ENCODE measurements around the gene GMCL1.

Gene GMCL1

GRCh38 chr2:69784228-69784627 lies 45.2 kb upstream of the GMCL1 start:
- Histone ChIP-seq H3K4me2 (ENCODE audit: insufficient read depth, low read length) (no peak overlapping the region), H3K79me2 (ENCODE audit: insufficient read depth, low read length) (no peaks in the 10 kb centered on the region), H3K9ac (ENCODE audit: low read depth, low read length) (no peak overlapping the region), H4K20me1 (ENCODE audit: insufficient read depth, low read length) (no peaks in the 10 kb centered on the region), H3K36me3 (ENCODE audit: insufficient read depth, low read length) (peaks cover 10% of the 10 kb centered on the region), H3K9me3 (ENCODE audit: insufficient read depth, low read length, severe bottlenecking) (no peaks in the 10 kb centered on the region), H2AFZ (ENCODE audit: low read depth, low read length) (no peak overlapping the region), H3K27ac (ENCODE audit: low read length) (no peak overlapping the region), H3K4me3 (ENCODE audit: low read depth in 1 of 2, low read length in 2 of 2) (no peak overlapping the region), H3K27me3 (ENCODE audit: insufficient read depth, low read length, poor library complexity) (no peaks in the 10 kb centered on the region), H3K4me1 (ENCODE audit: insufficient read depth, low read length) (no peaks in the 10 kb centered on the region)
- no peak for TF ChIP-seq EZH2 (IDR thresholded peaks at IDR 0.05; ENCODE audit: borderline replicate concordance, low read depth, low read length, severe bottlenecking)
- no peak for TF ChIP-seq CTCF (IDR thresholded peaks at IDR 0.05; ENCODE audit: borderline replicate concordance, extremely low read depth, low read length, poor library complexity, severe bottlenecking)
- ATAC-seq (ENCODE audit: insufficient read depth, low read depth) (no peak), DNase-seq (no peak)

GRCh38 chr2:69785358-69785757 lies 44.1 kb upstream of the GMCL1 start:
- Histone ChIP-seq H3K79me2 (ENCODE audit: insufficient read depth, low read length) (no peaks in the 10 kb centered on the region), H4K20me1 (ENCODE audit: insufficient read depth, low read length) (no peaks in the 10 kb centered on the region), H2AFZ (ENCODE audit: low read depth, low read length) (no peak overlapping the region), H3K9ac (ENCODE audit: low read depth, low read length) (no peak overlapping the region), H3K27ac (ENCODE audit: low read length) (no peak overlapping the region), H3K9me3 (ENCODE audit: insufficient read depth, low read length, severe bottlenecking) (no peaks in the 10 kb centered on the region), H3K4me3 (ENCODE audit: low read depth in 1 of 2, low read length in 2 of 2) (no peak overlapping the region), H3K27me3 (ENCODE audit: insufficient read depth, low read length, poor library complexity) (no peaks in the 10 kb centered on the region), H3K4me2 (ENCODE audit: insufficient read depth, low read length) (no peak overlapping the region), H3K4me1 (ENCODE audit: insufficient read depth, low read length) (no peaks in the 10 kb centered on the region), H3K36me3 (ENCODE audit: insufficient read depth, low read length) (peaks cover 11% of the 10 kb centered on the region)
- DNase-seq: no peak
- no peak for ATAC-seq (ENCODE audit: insufficient read depth, low read depth)
- no peak for TF ChIP-seq CTCF (IDR thresholded peaks at IDR 0.05; ENCODE audit: borderline replicate concordance, extremely low read depth, low read length, poor library complexity, severe bottlenecking)

GRCh38 chr2:69786052-69786560 lies 43.4 kb upstream of the GMCL1 start:
- no peak for ATAC-seq (ENCODE audit: insufficient read depth, low read depth)
- peaks cover 11% of the 10 kb centered on the region for H3K36me3 ChIP-seq (ENCODE audit: insufficient read depth, low read length)

More at GRCh38 chr2:69786052-69786560, 43.4 kb upstream of the GMCL1 start:
- no peaks in the 10 kb centered on the region for H4K20me1 ChIP-seq (ENCODE audit: insufficient read depth, low read length)
- no peak overlapping the region for H3K4me3 ChIP-seq (ENCODE audit: low read depth in 1 of 2, low read length in 2 of 2)
- H2AFZ ChIP-seq (ENCODE audit: low read depth, low read length): no peak overlapping the region
- no peaks in the 10 kb centered on the region for H3K9me3 ChIP-seq (ENCODE audit: insufficient read depth, low read length, severe bottlenecking)
- H3K4me1 ChIP-seq (ENCODE audit: insufficient read depth, low read length): no peaks in the 10 kb centered on the region
- H3K9ac ChIP-seq (ENCODE audit: low read depth, low read length): no peak overlapping the region
- H3K27ac ChIP-seq (ENCODE audit: low read length): no peak overlapping the region
- no peak overlapping the region for H3K4me2 ChIP-seq (ENCODE audit: insufficient read depth, low read length)
- TF ChIP-seq EZH2 (IDR thresholded peaks at IDR 0.05; ENCODE audit: borderline replicate concordance, low read depth, low read length, severe bottlenecking): no peak
- TF ChIP-seq CTCF (IDR thresholded peaks at IDR 0.05; ENCODE audit: borderline replicate concordance, extremely low read depth, low read length, poor library complexity, severe bottlenecking): no peak
- no peaks in the 10 kb centered on the region for H3K79me2 ChIP-seq (ENCODE audit: insufficient read depth, low read length)
- DNase-seq: no peak
- H3K27me3 ChIP-seq (ENCODE audit: insufficient read depth, low read length, poor library complexity): no peaks in the 10 kb centered on the region

Measured in DND-41 (cell line).